SH-SY5Y (cell line): ENCODE results near the gene TMED1.

Source experiments
- GATA2 ChIP-seq: IDR thresholded peaks from 2 replicates; pipeline ENCODE4 v1.6.1; 2011; ENCODE audit warnings: mild to moderate bottlenecking, low read depth, low read length
- GATA3 ChIP-seq: IDR thresholded peaks from 2 replicates; pipeline ENCODE4 v1.6.1; 2011; ENCODE audit warnings: low read depth, mild to moderate bottlenecking, low read length, moderate library complexity

Gene TMED1

DNA sequence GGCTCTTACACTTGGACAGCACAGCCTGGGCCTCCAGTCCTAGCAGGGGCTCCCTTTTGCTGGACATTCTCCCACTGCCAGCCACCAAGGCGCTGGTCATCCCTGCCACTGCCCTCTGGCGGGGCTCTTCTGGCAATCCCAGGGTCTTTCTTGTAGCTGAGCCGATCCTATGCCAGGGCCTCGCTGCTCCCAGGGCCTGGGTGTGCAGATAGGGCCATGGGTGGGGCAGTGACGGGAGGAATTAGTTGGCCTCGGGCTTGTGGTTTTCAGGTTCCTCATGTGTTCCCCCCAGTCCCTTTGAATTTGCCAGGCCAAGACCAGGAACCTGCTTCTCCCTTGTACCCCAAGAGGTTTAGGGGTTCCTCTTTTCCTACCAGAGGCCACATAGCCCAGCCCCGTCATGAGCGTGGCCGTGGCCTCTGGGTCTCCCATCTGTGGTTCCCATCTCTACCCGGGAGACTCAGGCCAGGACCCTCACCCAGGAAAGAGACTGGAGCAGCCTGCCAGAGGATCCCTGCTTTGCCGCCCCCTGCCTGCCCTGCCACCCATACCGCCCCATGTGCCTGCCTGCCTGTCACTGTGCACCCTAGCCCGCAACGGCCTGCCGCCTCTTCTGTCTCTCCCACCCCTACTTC lies 26.2 kb downstream of the TMED1 start:
- TF ChIP-seq GATA3 (no peak), GATA2 (no peak)

DNA sequence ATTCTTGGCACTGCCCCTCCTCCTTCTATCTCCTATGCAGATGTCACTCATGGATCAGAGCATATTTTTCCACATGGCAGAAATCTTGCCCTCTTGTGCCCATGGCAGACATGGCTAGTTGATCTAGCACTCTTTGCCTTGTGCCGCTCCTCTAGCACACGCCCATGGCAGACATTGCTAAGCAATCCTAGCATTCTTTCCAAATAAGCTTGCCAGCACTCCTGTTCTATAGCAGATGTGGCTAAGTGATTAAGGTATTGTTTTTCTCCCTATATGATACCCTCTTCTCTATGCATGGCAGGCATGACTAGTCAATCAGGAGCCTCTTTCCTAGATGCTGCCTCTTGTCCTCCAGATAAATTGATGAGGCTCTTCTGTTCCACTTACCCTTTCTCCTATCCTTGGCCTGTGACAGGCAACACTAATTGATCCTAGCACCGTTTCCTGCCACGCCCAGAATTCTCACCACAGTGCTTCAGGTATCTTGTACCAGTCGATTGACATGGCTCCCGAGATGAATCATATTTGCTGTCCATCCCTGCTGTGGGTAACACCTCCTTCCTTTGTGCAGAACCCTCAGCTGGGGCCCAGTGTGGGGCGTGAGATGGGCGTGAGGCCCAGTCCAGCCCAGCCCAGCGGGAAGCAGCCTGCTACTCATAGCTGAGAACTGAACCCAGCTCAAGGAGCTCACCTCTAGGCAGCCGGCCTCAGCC lies 26.9 kb downstream of the TMED1 start:
- TF ChIP-seq GATA2 = no peak
- no peak for TF ChIP-seq GATA3

DNA sequence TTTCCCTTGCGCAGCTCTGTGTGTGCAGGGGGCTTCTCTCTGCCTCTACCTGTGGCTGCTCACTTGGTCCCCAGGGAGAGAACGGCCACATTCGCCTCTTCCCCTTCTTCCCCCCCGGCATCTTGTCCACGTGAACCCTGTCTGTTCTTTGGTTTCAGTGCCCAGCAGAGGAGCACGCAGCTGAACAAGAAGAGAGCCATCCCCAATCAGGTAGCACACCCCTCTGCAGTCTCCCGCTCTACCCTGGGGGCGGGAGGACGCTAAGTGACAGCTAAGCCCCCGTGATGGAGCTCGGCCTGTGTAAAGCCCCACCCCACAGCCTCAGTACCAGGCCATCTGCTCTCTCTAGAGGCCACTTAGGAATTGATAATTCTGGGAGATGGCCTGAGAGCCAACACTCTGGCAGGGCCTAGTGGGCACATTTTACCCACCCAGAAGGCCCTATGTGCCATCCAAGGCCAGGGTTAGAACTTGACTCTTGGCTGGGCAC lies 30.2 kb downstream of the TMED1 start:
- TF ChIP-seq GATA2 = no peak
- TF ChIP-seq GATA3 = no peak

DNA sequence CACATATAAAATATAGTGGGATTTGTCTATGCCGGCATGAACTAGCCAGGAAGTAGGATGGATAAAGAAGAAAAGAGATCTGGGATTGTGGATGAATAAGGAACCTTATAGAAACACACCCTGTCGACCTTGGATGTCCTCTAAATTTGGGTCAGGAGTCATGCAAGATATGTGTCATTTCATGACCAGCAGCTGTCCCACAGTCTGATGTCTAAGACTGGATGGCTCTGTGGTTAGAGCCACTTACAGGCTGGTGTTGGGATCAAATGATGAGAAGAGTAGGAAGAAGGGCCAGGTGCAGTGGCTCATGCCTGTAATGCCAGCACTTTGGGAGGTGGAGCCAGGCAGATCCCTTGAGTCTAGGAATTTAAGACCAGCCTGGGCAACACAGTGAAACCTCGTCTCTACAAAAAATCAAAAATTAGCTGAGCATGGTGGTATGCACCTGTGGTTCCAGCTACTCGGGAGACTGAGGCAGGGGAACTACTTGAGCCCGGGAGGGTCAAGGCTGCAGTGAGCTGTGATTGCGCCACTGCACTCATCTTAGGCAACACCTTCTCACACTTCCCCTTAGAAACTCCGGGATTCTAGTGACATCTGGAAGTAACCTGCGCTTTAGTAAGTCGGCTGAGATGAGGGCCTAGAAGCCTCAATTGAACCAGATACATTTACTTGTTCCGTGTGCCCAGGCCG lies 30.8 kb downstream of the TMED1 start:
- TF ChIP-seq GATA2 (no peak), GATA3 (no peak)

DNA sequence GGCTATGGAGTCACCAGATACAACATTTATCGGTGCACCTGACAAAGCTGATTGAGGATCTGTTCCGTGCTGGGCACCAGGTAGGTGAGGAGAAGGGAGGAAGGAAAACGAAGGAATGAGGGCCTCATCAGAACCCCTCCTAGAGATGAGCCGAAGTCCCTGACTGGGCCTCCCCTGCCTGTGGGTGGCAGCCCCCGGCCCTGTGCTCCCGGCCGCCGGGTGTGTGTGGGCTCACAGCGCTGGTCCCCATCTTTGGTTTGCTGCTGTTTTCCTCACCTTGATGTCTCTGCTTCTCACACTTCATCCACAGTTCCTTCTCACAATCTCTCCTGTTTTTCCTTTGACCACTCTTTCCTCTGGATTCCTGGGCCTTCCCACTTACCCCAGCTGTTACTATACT lies 32.8 kb downstream of the TMED1 start:
- TF ChIP-seq GATA2 (no peak), GATA3 (no peak)

DNA sequence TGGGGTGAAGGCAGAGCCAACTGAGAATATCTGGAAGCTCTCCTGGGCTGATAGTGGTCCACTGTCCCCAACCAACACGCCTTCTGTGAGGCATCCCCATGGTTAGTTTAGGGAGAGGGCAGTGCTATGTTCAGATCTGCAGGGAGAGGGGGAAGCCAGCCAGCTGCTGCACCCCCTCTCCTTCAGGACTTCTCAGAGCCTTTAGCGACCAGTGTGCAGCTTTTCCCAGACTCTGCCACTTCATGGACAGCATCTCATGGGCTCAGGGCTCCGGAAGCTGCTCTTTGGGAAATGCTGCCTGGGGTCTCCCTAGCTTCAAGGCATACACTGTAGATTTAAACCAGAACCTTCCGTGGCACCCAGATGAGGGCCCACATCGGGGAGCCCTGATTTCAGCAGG lies 33.5 kb downstream of the TMED1 start:
- TF ChIP-seq GATA3 (no peak), GATA2 (no peak)

DNA sequence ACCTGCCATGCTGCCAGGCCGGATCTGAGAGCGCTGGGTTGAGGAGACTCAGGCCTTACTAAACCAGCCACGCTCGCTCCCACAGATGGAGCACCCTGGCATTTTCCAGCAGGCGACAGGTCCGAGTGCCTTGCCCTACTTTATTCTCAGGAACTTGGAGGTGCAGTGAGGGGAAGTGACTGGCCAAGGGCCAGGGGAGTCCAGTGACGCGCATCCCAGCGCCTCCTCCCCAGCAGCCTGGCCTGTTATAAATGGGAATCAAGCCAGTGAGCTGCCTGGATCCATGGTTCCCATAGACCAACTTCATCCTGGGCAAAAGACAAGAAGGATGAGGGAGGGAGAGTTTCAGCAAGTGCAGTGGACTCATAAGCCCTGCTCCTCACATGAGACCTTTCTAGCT lies 35.5 kb downstream of the TMED1 start:
- TF ChIP-seq GATA2 = no peak
- TF ChIP-seq GATA3 = no peak

DNA sequence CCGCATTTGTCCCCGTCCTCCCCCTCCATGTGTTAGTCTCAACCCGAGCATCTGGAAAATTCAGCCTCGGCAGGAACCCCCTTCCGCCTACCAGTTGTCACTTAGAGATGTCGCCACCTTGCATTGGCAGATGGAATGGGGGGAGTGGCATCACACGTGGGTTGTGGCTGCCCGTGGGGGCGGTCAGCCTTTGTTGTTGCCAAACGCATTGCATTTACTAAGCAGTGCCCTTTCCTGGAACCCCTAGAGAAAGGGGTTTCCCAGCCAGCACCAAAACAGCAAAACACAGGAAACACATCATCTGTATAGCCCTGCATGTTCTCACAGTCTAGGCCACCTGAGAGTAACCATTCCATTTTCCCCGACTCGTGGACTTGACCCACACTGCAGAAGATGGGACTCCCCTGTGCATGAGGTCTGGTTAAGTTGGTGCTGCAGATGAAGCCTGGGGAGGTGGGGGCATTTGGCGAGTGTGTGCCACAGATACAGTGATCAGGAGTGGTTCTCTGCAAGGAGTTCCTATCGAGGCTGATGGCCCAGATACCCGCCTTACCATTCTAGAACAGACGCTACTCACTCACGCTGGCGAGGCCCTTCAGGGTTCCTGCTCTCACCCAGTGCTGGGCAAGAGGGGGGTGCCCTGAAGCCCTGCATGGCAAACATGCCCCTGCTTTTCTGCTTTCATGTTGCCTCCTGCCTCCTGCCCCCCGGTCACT lies 38.3 kb downstream of the TMED1 start:
- TF ChIP-seq GATA3 (no peak), GATA2 (no peak)

DNA sequence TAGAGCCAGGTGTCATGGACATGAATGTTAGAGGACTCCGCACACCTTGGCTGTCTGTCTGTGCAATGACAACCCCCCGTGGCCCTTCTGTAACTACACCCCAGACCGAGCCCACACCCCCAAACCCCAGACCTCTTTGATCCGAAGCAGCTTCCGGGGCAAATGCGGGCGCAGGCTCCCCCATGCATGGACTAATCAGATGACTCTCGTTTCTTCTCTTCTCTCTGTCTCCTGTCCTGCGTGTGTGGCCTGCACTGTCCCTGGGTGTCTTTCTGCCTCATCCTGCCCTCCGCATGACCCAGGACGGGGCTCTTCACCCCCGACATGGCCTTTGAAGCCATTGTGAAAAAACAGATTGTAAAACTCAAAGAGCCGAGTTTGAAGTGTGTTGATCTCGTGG lies 38.9 kb downstream of the TMED1 start:
- no peak for TF ChIP-seq GATA3
- no peak for TF ChIP-seq GATA2

DNA sequence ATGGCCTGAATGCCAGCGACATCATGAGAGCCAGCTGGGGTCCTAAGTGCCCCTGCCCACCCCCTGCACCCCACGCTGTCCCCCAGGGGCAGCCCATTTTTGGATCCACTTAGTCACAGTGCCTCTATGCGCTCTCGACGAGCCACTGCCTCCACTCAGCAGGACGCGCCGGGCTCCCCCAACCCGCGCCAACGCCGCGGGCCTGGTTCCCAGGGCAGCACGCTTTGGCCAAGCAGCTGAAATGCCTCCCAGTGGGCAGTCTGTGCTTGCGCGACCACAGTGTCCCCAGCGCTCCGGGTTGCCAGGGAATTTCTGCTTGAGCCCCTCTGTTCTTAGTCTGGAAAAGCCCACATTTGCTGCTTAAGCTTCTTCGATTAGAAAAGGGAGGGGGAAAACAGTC lies 39.4 kb downstream of the TMED1 start:
- TF ChIP-seq GATA3 (no peak), GATA2 (no peak)

DNA sequence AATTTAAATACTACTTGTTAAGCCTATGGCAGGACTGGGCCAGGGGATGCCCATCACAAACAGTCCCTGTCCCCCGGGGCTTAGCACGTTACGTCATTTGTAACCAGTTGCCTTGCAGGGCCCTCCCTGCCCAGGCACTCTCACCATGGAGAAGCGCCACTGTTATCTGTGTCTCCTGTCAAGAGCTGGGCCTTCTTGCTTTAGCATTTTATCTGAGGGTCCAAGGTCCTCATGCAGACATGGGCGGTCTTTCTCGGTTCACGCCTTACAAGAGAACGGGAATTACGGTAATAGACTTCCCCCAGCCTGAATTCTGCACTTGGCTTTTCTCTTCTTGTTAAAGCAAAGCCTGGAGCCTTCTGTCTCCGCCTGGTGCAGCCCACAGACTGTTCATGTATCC lies 46.1 kb downstream of the TMED1 start:
- no peak for TF ChIP-seq GATA2
- TF ChIP-seq GATA3 = no peak

DNA sequence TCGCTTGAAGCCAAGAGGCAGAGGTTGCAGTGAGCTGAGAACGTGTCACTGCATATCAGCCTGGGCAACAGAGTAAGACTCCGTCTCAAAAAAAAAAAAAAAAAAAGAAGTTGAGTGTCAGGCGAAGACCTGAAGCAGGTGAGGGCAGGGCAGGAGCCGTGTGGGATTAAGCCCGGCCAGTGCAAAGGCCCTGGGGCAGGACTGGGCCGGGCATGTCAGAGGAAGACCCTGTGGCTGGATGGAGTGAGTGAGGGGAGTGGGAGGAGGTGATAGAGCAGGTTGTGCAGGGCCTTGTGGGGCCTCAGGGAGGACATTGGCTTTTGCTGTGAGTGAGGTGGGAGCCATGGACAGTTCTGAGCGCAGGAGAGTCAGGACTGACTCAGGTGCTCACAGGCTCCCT lies 47.9 kb downstream of the TMED1 start:
- no peak for TF ChIP-seq GATA3
- TF ChIP-seq GATA2 = no peak

DNA sequence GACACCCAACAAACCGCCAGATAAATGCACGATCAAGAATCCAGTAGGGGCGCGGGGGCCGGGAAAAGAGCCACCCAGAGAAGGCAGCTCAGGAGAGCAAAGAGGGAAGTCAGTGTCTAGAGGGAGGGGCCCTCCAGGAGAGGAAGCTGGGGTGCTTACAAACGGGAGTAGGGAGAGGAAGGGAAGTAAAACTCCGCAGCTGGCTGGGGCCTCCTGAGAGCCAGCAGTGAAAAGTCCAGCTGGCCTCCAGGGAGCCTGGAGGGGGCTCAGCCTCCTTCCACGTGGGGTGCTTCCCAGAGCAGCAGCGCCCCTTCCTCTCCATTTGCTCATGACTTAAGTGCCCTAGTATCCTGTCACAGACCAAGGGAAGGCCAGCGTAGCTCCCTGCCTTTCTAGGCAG lies 51.8 kb downstream of the TMED1 start:
- TF ChIP-seq GATA2 = no peak
- no peak for TF ChIP-seq GATA3

DNA sequence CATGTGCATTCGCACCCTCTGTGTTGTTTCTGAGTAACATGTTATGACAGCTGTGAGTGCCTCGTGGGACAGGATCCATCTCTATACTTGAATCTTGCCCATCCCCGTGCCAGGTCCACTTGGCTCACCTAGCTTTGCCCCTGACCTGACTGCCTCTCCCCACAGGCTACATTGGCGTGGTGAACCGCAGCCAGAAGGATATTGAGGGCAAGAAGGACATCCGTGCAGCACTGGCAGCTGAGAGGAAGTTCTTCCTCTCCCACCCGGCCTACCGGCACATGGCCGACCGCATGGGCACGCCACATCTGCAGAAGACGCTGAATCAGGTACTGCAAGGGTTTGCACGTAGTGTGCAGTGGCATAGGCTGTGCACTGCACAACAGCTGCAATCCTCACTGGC lies 53.2 kb downstream of the TMED1 start:
- TF ChIP-seq GATA2 (no peak), GATA3 (no peak)
